Parathyroid adenoma (tissue), 2 donors: Measurements from ENCODE around the gene ZEB1.

Experiments
- H2AFZ ChIP-seq: fragments of 300-600 bp; sonication (generic); one replicate; pipeline ENCODE4 v1.7.0; 2017; ENCODE audit warnings: antibody characterized with exemption, mild to moderate bottlenecking
- H3K27ac ChIP-seq: fragments of 300-600 bp; sonication (generic); one replicate; pipeline ENCODE4 v1.7.0; 2017
- H3K27me3 ChIP-seq: fragments of 300-600 bp; sonication (generic); one replicate; pipeline ENCODE4 v1.7.0; 2017; ENCODE audit warnings: low read length; ENCODE audit not compliant: control insufficient read depth, insufficient read depth
- H3K36me3 ChIP-seq: fragments of 300-600 bp; sonication (generic); one replicate; pipeline ENCODE4 v1.7.0; 2017; ENCODE audit warnings: low read length; ENCODE audit not compliant: control insufficient read depth, insufficient read depth
- H3K4me1 ChIP-seq: fragments of 300-600 bp; sonication (generic); one replicate; pipeline ENCODE4 v1.7.0; 2017; ENCODE audit warnings: control low read depth
- H3K4me2 ChIP-seq: fragments of 300-600 bp; sonication (generic); one replicate; pipeline ENCODE4 v1.7.0; 2017; ENCODE audit warnings: low read length
- H3K4me3 ChIP-seq: fragments of 300-600 bp; sonication (generic); one replicate; pipeline ENCODE4 v1.7.0; 2017; ENCODE audit warnings: low read depth, low read length
- H3K79me2 ChIP-seq: fragments of 300-600 bp; sonication (generic); one replicate; pipeline ENCODE4 v1.7.0; 2017; ENCODE audit warnings: control low read depth
- H3K9ac ChIP-seq: fragments of 300-600 bp; sonication (generic); one replicate; pipeline ENCODE4 v1.7.0; 2017; ENCODE audit warnings: mild to moderate bottlenecking
- H3K9me3 ChIP-seq: fragments of 300-600 bp; sonication (generic); one replicate; pipeline ENCODE4 v1.7.0; 2017; ENCODE audit warnings: low read length; ENCODE audit not compliant: control insufficient read depth
- CTCF ChIP-seq: fragments of 300-600 bp; sonication (generic); IDR thresholded peaks from one replicate; pipeline ENCODE4 v1.7.0; 2017; ENCODE audit warnings: antibody characterized with exemption, mild to moderate bottlenecking
- donor health status: primary hyperparathyroidism.

Gene ZEB1

GRCh38 chr10:31346953-31347352 lies 27.9 kb downstream of the ZEB1 start:
- no peak overlapping the region for H2AFZ ChIP-seq
- H3K4me1 ChIP-seq = no peaks in the 10 kb centered on the region
- H3K27ac ChIP-seq = no peak overlapping the region
- H3K4me3 ChIP-seq = no peak overlapping the region
- no peaks in the 10 kb centered on the region for H3K36me3 ChIP-seq
- no peak overlapping the region for H3K4me2 ChIP-seq
- no peak overlapping the region for H3K9ac ChIP-seq
- H3K27me3 ChIP-seq = no peaks in the 10 kb centered on the region
- TF ChIP-seq CTCF = no peak
- H3K79me2 ChIP-seq = no peaks in the 10 kb centered on the region
- no peaks in the 10 kb centered on the region for H3K9me3 ChIP-seq

GRCh38 chr10:31347705-31348104 lies 28.7 kb downstream of the ZEB1 start:
- Histone ChIP-seq H3K36me3 (no peaks in the 10 kb centered on the region), H3K79me2 (no peaks in the 10 kb centered on the region), H3K4me1 (no peaks in the 10 kb centered on the region), H3K9me3 (no peaks in the 10 kb centered on the region), H2AFZ (no peak overlapping the region), H3K4me3 (no peak overlapping the region), H3K9ac (no peak overlapping the region), H3K27me3 (no peaks in the 10 kb centered on the region), H3K27ac (no peak overlapping the region), H3K4me2 (no peak overlapping the region)
- TF ChIP-seq CTCF = no peak

DNA sequence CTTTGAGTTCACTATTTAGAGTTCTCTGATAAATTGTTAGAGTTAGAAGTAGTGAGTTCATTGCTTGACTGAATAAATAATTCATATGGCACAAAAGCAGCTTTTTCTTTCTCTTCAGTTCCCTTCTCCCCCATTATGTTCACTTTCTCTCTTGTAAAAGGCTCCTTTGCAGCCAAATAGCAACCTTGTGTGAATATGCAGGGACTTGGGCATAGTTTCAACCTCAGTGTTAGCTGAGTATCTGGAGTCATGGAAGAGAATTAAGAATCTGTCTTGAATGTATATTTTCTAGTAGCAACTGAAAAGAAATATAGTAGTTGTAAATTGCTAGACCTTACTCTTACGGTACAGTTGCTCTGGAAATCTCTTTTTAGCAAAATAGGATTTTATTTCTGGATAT lies 31.9 kb downstream of the ZEB1 start:
- H3K36me3 ChIP-seq = no peaks in the 10 kb centered on the region
- H3K79me2 ChIP-seq = no peaks in the 10 kb centered on the region
- no peak for TF ChIP-seq CTCF
- H3K9ac ChIP-seq = no peak overlapping the region
- no peaks in the 10 kb centered on the region for H3K27me3 ChIP-seq
- no peak overlapping the region for H3K4me3 ChIP-seq
- H3K4me2 ChIP-seq = no peak overlapping the region
- no peak overlapping the region for H3K27ac ChIP-seq
- H2AFZ ChIP-seq = no peak overlapping the region
- H3K9me3 ChIP-seq = no peaks in the 10 kb centered on the region
- H3K4me1 ChIP-seq = no peaks in the 10 kb centered on the region

- H3K9me3 ChIP-seq = no peaks in the 10 kb centered on the region
- no peak overlapping the region for H3K4me2 ChIP-seq
- no peak for TF ChIP-seq CTCF
- H3K9ac ChIP-seq = no peak overlapping the region
- H3K27ac ChIP-seq = no peak overlapping the region
- no peak overlapping the region for H3K4me3 ChIP-seq
- H3K4me1 ChIP-seq = no peaks in the 10 kb centered on the region
- no peaks in the 10 kb centered on the region for H3K36me3 ChIP-seq
- no peaks in the 10 kb centered on the region for H3K79me2 ChIP-seq
- H2AFZ ChIP-seq = no peak overlapping the region
- no peaks in the 10 kb centered on the region for H3K27me3 ChIP-seq
These were observed 33.6 kb downstream of the ZEB1 start for GRCh38 chr10:31352436-31353226.

DNA sequence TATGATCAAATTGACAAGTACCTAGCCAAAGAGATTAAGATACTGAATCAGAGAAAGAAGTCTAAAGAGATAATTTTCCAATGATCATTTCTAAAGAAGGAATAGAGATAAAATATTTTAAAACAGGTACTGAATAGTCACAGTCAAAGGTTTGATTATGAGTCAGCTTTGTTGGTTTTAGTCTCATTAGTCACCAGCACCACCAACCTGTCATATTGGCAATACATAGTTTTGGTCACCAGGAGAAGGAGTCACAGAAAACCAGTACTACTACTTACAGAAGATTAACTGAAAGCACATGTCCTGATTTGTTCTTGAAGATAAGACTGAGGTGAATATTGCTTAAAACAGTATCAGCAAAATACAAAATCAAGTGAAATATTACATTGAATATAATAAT lies 34.6 kb downstream of the ZEB1 start:
- Histone ChIP-seq H3K79me2 (no peaks in the 10 kb centered on the region), H3K9ac (no peak overlapping the region), H3K4me3 (no peak overlapping the region), H3K4me2 (no peak overlapping the region), H3K4me1 (no peaks in the 10 kb centered on the region), H2AFZ (no peak overlapping the region), H3K27me3 (no peaks in the 10 kb centered on the region), H3K27ac (no peak overlapping the region), H3K9me3 (no peaks in the 10 kb centered on the region), H3K36me3 (no peaks in the 10 kb centered on the region)
- TF ChIP-seq CTCF = no peak
